Prostate gland (tissue), 2 donors: ENCODE results near the gene ATOX1. TPM values are rescaled to one million over a fixed set of nuclear protein-coding genes. Genes with fewer than 3 reads are reported as not detected.

Source experiments
- DNase-seq: peaks from one replicate; pipeline ENCODE4 v3.0.0-alpha.2; 2019; ENCODE audit warnings: low spot score
- H3K27ac ChIP-seq, 2 donors: fragments of 200-600 bp; sonication (generic); 2 replicates each; pipeline ENCODE4 v1.5.1; 2017 to 2019
- H3K27me3 ChIP-seq: fragments of 200-600 bp; sonication (generic); replicated peaks from 2 replicates; pipeline ENCODE4 v1.5.1; 2019; ENCODE audit not compliant: insufficient read depth
- H3K36me3 ChIP-seq, 2 donors: fragments of 200-600 bp; sonication (generic); 1 replicate in 1 of 2; 2 replicates in 1 of 2; pipeline versions ENCODE4 v1.5.1 to v1.8.1; 2017 to 2019
- H3K4me1 ChIP-seq: fragments of 200-600 bp; sonication (generic); replicated peaks from 2 replicates; pipeline ENCODE4 v1.5.1; 2019
- H3K4me3 ChIP-seq, 2 donors: fragments of 200-600 bp; sonication (generic); 2 replicates each; pipeline ENCODE4 v1.5.1; 2017 to 2019
- H3K9me3 ChIP-seq: fragments of 200-600 bp; sonication (generic); 2 replicates; pipeline ENCODE4 v1.5.1; 2017
- CTCF ChIP-seq, 4 experiments: fragments of 200-600 bp in 2 of 4; fragments of 450-650 bp in 2 of 4; sonication (generic) in 2 of 4; IDR thresholded peaks; 1 replicate in 3 of 4; 2 replicates in 1 of 4; pipeline ENCODE4 v1.5.1; 2016 to 2019; ENCODE audit warnings: antibody characterized with exemption in 4 of 4, mild to moderate bottlenecking in 2 of 4, moderate library complexity in 2 of 4
- POLR2A ChIP-seq: fragments of 450-650 bp; IDR thresholded peaks from one replicate; pipeline ENCODE4 v1.6.1; 2016; ENCODE audit warnings: antibody characterized with exemption, mild to moderate bottlenecking
- POLR2AphosphoS5 ChIP-seq: sonication (generic); formaldehyde crosslinking; IDR thresholded peaks from one replicate; pipeline ENCODE4 v1.6.1; 2017; ENCODE audit warnings: antibody characterized with exemption
- WGBS: methylation state at CpG from one replicate; pipeline ENCODE4 v1.1.5; 2018; 5-methylcytosine and 5-hydroxymethylcytosine counted together
- intact Hi-C: fragments of 100-400 bp; cut with DNase I; formaldehyde crosslinking; loops from one replicate; pipeline ENCODE4 v1.14.2; 2022
- total RNA-seq, 2 donors: library from RNA; depleted of rRNA; stranded (reverse); fragments of >200 nt; gene quantifications; one replicate each; pipeline ENCODE4 v1.1.0, GENCODE V29; 2016

ATOX1 gene
- total RNA-seq, 2 donors from 2014 or later = 97.8 to 163 TPM

GRCh38 chr5:151772029-151772845, 13.8 kb upstream of the ATOX1 start:
- intact Hi-C loops = no loop called here
- Histone ChIP-seq H3K27me3 (no peaks in the 10 kb centered on the region), H3K4me1 (peaks cover 7% of the 10 kb centered on the region), H3K27ac (peak overlapping the region; percentile 80 to 88), H3K36me3 (no peaks in the 10 kb centered on the region), H3K4me3 (peak overlapping the region; percentile 74 to 76), H3K9me3 (no peaks in the 10 kb centered on the region)
- peak; percentile 27 for DNase-seq
- under 1% methylated on average over 33 of the region's 87 CpGs for WGBS
- TF ChIP-seq POLR2A (no peak), POLR2AphosphoS5 (no peak), CTCF (IDR thresholded peaks at IDR 0.05) (no peak)

- under 1% methylated on average over 49 of the region's 49 CpGs for WGBS
- peak; percentile 100 for DNase-seq
- H3K27ac ChIP-seq = peak within 1 kb of the TSS; percentile 92 to 94
- H3K4me3 ChIP-seq = peak within 1 kb of the TSS; percentile 74 to 76
- TF ChIP-seq CTCF (IDR thresholded peaks at IDR 0.05) (peak; percentile 34 to 89 (median 72)), POLR2AphosphoS5 (peak; percentile 97), POLR2A (peak; percentile 98)
- peaks cover 7% of the 10 kb centered on the region for H3K4me1 ChIP-seq
- H3K27me3 ChIP-seq = no peaks in the 10 kb centered on the region
- intact Hi-C loops = no loop called here
- no peaks in the 10 kb centered on the region for H3K9me3 ChIP-seq
- no peaks in the 10 kb centered on the region for H3K36me3 ChIP-seq
Measured at GRCh38 chr5:151771259-151772028, 13.0 kb upstream of the ATOX1 start, which contains the start of gene G3BP1. Gene G3BP1, plus strand, starts transcription at chr5:151771954. Its CDS starts 14,667 bp downstream, at chr5:151786621.

- Histone ChIP-seq H3K4me1 (peaks cover 7% of the 10 kb centered on the region), H3K27ac (peak overlapping the region; percentile 92 to 94), H3K4me3 (peak overlapping the region; percentile 38 to 50), H3K36me3 (no peaks in the 10 kb centered on the region), H3K9me3 (no peaks in the 10 kb centered on the region), H3K27me3 (no peaks in the 10 kb centered on the region)
- DNase-seq = peak; percentile 36
- intact Hi-C loops = no loop called here
- TF ChIP-seq POLR2A = no peak
- WGBS = 4% methylated on average over 60 of the region's 75 CpGs
Measured at GRCh38 chr5:151770383-151771258, 12.2 kb upstream of the ATOX1 start.

- no peaks in the 10 kb centered on the region for H3K36me3 ChIP-seq
- DNase-seq = no peak
- H3K27ac ChIP-seq = no peak overlapping the region
- no peaks in the 10 kb centered on the region for H3K27me3 ChIP-seq
- H3K9me3 ChIP-seq = no peaks in the 10 kb centered on the region
- H3K4me3 ChIP-seq = no peak overlapping the region
- intact Hi-C loops = no loop called here
- peaks cover 4% of the 10 kb centered on the region for H3K4me1 ChIP-seq
- TF ChIP-seq POLR2AphosphoS5 = no peak
- no peak for TF ChIP-seq CTCF (IDR thresholded peaks at IDR 0.05)
- TF ChIP-seq POLR2A = no peak
Measured at GRCh38 chr5:151766975-151767374, 8.5 kb upstream of the ATOX1 start.

GRCh38 chr5:151764801-151765200, 6.4 kb upstream of the ATOX1 start:
- Histone ChIP-seq H3K4me3 (no peak overlapping the region), H3K27me3 (no peaks in the 10 kb centered on the region), H3K9me3 (no peaks in the 10 kb centered on the region), H3K27ac (no peak overlapping the region), H3K36me3 (no peaks in the 10 kb centered on the region), H3K4me1 (no peaks in the 10 kb centered on the region)
- intact Hi-C loops = no loop called here
- DNase-seq = no peak
- TF ChIP-seq POLR2AphosphoS5 = no peak
- no peak for TF ChIP-seq POLR2A
- TF ChIP-seq CTCF (IDR thresholded peaks at IDR 0.05) = no peak
